CD4-positive, alpha-beta T cell (primary cell): Measurements from ENCODE around the gene GCN1. TPM values are rescaled to one million over a fixed set of nuclear protein-coding genes. Genes with fewer than 3 reads are reported as not detected.

ENCODE experiments used
- ATAC-seq: fragments of 200-7000 bp; cut with Tn5 transposase; one replicate; pipeline ENCODE4 v1.10.0; 2022; ENCODE audit warnings: mild to moderate bottlenecking; ENCODE audit not compliant: poor library complexity
- CTCF ChIA-PET: fragments of 350-600 bp; sonication (Branson Sonifier 250); formaldehyde crosslinking; loops from one replicate; lab custom pipeline; 2021; ENCODE audit warnings: antibody characterized with exemption, inconsistent platforms; lab: Charles Lee
- POLR2A ChIA-PET: fragments of 350-600 bp; sonication (Branson Sonifier 250); formaldehyde crosslinking; loops from one replicate; lab custom pipeline; 2021; ENCODE audit warnings: antibody characterized with exemption, inconsistent platforms; lab: Charles Lee
- DNase-seq, 14 experiments: peaks; one replicate each; pipeline ENCODE4 v3.0.0-alpha.2; 2013 to 2020; ENCODE audit warnings: mixed read lengths in 2 of 14
- H3K27ac ChIP-seq, 2 donors: one replicate each; pipeline versions ENCODE4 v1.5.1 to v1.7.0; 2013; ENCODE audit warnings: low read length in 2 of 2, low read depth in 1 of 2, mild to moderate bottlenecking in 1 of 2
- H3K27me3 ChIP-seq, 2 experiments: 1 replicate in 1 of 2; 2 replicates in 1 of 2; pipeline versions ENCODE4 v1.6.1 to v1.7.0; 2013; ENCODE audit warnings: low read length in 2 of 2, control low read depth in 1 of 2, mild to moderate bottlenecking in 1 of 2, moderate library complexity in 1 of 2; ENCODE audit not compliant: insufficient read depth in 2 of 2, control insufficient read depth in 1 of 2
- H3K36me3 ChIP-seq: one replicate; pipeline ENCODE4 v1.6.1; 2013; ENCODE audit warnings: low read length, control low read depth; ENCODE audit not compliant: insufficient read depth
- H3K4me1 ChIP-seq: one replicate; pipeline ENCODE4 v1.6.1; 2013; ENCODE audit warnings: low read length, control low read depth; ENCODE audit not compliant: insufficient read depth
- H3K4me3 ChIP-seq: one replicate; pipeline ENCODE4 v1.5.1; 2013; ENCODE audit warnings: mild to moderate bottlenecking, low read length, moderate library complexity
- H3K9me3 ChIP-seq, 2 experiments: 1 replicate in 1 of 2; 2 replicates in 1 of 2; pipeline versions ENCODE4 v1.6.1 to v1.7.0; 2013; ENCODE audit warnings: low read length in 2 of 2, mild to moderate bottlenecking in 2 of 2, control low read depth in 1 of 2, moderate library complexity in 1 of 2; ENCODE audit not compliant: control insufficient read depth in 1 of 2, insufficient read depth in 1 of 2
- H3K27ac Mint-ChIP-seq: one replicate; pipeline ENCODE4 v1.8.0; 2020; ENCODE audit warnings: mixed read lengths
- H3K27me3 Mint-ChIP-seq: one replicate; pipeline ENCODE4 v1.8.0; 2021; ENCODE audit warnings: mixed read lengths
- H3K36me3 Mint-ChIP-seq: one replicate; pipeline ENCODE4 v1.8.0; 2021; ENCODE audit warnings: low read depth, mixed read lengths
- H3K4me1 Mint-ChIP-seq: one replicate; pipeline ENCODE4 v1.8.0; 2021; ENCODE audit warnings: low read depth, mixed read lengths
- H3K4me3 Mint-ChIP-seq: one replicate; pipeline ENCODE4 v1.8.0; 2020; ENCODE audit warnings: mild to moderate bottlenecking, mixed read lengths
- H3K9me3 Mint-ChIP-seq: one replicate; pipeline ENCODE4 v1.8.0; 2020; ENCODE audit warnings: mixed read lengths
- CTCF ChIP-seq: fragments of 200-600 bp; IDR thresholded peaks from one replicate; pipeline ENCODE4 v1.8.0; 2022; ENCODE audit warnings: antibody characterized with exemption, mild to moderate bottlenecking
- intact Hi-C, 2 experiments: fragments of 100-400 bp; cut with DNase I in 1 of 2; cut with micrococcal nuclease in 1 of 2; formaldehyde crosslinking; loops; one replicate each; pipeline versions ENCODE4 v1.15.1 to v1.9.0; 2023 to 2025; cut with DNase I, micrococcal nuclease
- microRNA-seq: library from miRNA; unstranded; fragments of <30 nt; microRNA quantifications from one replicate; pipeline ENCODE4 v1.2.0, GENCODE V29; 2021; ENCODE audit warnings: borderline microRNAs expressed, borderline replicate concordance
- total RNA-seq, 174 experiments: library from RNA in 2 of 174; stranded (reverse) in 2 of 174; gene quantifications; one replicate each; pipeline ENCODE4 v1.2.3 and lab custom pipeline; 2021 to 2026

GCN1 gene
- total RNA-seq, 2 experiments from 2014 or later, result 121 to 128 TPM

GRCh38 chr12:120078868-120079267 lies 115.6 kb downstream of the GCN1 start:
- no peak for TF ChIP-seq CTCF
- Mint-ChIP-seq H3K9me3 (no peaks in the 10 kb centered on the region), H3K4me3 (peak overlapping the region; percentile 46), H3K36me3 (peaks cover 57% of the 10 kb centered on the region), H3K4me1 (peaks cover 34% of the 10 kb centered on the region), H3K27ac (peak overlapping the region; percentile 69), H3K27me3 (no peaks in the 10 kb centered on the region)
- ATAC-seq (peak; percentile 68), DNase-seq (peak in 5 of 14 experiments; percentile 16 to 50 (median 27))
- POLR2A ChIA-PET, result interaction anchor here (0.5 to 1.4 kb wide), 4 partner anchors 11 to 183 kb away, joined by 3 to 5 read pairs (median 3); no protein-coding TSS in a partner anchor
- intact Hi-C loops, result loop anchor here in 1 of 2 experiments (5.0 kb wide), 1 partner anchor 42 kb away; no protein-coding TSS in a partner anchor
- no peaks in the 10 kb centered on the region for H3K27me3 ChIP-seq
- peaks cover 34% of the 10 kb centered on the region for H3K4me1 ChIP-seq
- CTCF ChIA-PET, result no interaction called here
- peak overlapping the region in 1 of 2 donors; percentile 23 for H3K27ac ChIP-seq
- H3K4me3 ChIP-seq, result no peak overlapping the region
- no peaks in the 10 kb centered on the region for H3K9me3 ChIP-seq
- H3K36me3 ChIP-seq, result peaks cover 19% of the 10 kb centered on the region

GRCh38 chr12:120077260-120077659 lies 117.3 kb downstream of the GCN1 start:
- H3K4me1 Mint-ChIP-seq, result peaks cover 41% of the 10 kb centered on the region
- intact Hi-C loops, result loop anchor here in 1 of 2 experiments (5.0 kb wide), 1 partner anchor 40 kb away; no protein-coding TSS in a partner anchor
- Histone ChIP-seq H3K4me3 (no peak overlapping the region), H3K27ac (no peak overlapping the region), H3K27me3 (no peaks in the 10 kb centered on the region), H3K9me3 (no peaks in the 10 kb centered on the region), H3K36me3 (peaks cover 33% of the 10 kb centered on the region), H3K4me1 (peaks cover 36% of the 10 kb centered on the region)
- H3K27ac Mint-ChIP-seq, result peak overlapping the region; percentile 20
- H3K36me3 Mint-ChIP-seq, result peaks cover 61% of the 10 kb centered on the region
- ChIA-PET CTCF (no interaction called here), POLR2A (no interaction called here)
- DNase-seq, result no peak
- no peak for ATAC-seq
- H3K27me3 Mint-ChIP-seq, result no peaks in the 10 kb centered on the region
- no peaks in the 10 kb centered on the region for H3K9me3 Mint-ChIP-seq
- no peak for TF ChIP-seq CTCF
- H3K4me3 Mint-ChIP-seq, result no peak overlapping the region

Small RNAs within 50 kb of the gene (microRNA-seq; reads per million reads assigned to microRNA genes)
- gene MIR4498, result 1.0 reads per million

Other genes with a start within 250 kb of the GCN1 start
- gene BICDL1, start 205.5 kb downstream of the GCN1 start, total RNA-seq, result 100 to 1,000 TPM; 143 to 146 TPM
- 10 to 100 TPM; 49.7 to 53.8 TPM for gene RAB35, start 78.0 kb downstream of the GCN1 start, total RNA-seq
- 1,000 to 10,000 TPM; 1,997 to 2,075 TPM for gene RPLP0, start 6.4 kb upstream of the GCN1 start, total RNA-seq
- 100 to 1,000 TPM; 229 to 230 TPM for gene PXN, start 71.0 kb upstream of the GCN1 start, total RNA-seq
- 1,000 to 10,000 TPM; 8,097 to 9,671 TPM for gene RNU4-2, start 97.2 kb upstream of the GCN1 start, total RNA-seq
- 1,000 to 10,000 TPM in 1 of 2 experiments, 100 to 1,000 TPM in 1; 913 to 1,035 TPM for gene RNU4-1, start 98.5 kb upstream of the GCN1 start, total RNA-seq
- under 1 TPM in 1 of 2 experiments, not detected in 1; 0.59 TPM for gene SIRT4, start 107.6 kb upstream of the GCN1 start, total RNA-seq
- gene PLA2G1B, start 133.1 kb upstream of the GCN1 start, total RNA-seq, result not detected
- gene MSI1, start 174.4 kb upstream of the GCN1 start, total RNA-seq, result not detected
- gene COX6A1, start 243.4 kb upstream of the GCN1 start, total RNA-seq, result 100 to 1,000 TPM; 112 to 116 TPM